Keratinocyte (primary cell): ENCODE data around the gene PRXL2C. TPM values are rescaled to one million over a fixed set of nuclear protein-coding genes. Genes with fewer than 3 reads are reported as not detected.
"Not testable (repeated sequence)": the region's sequence is repeated elsewhere in the genome, so short reads cannot be mapped to it uniquely, and the experiment has no call there.

ENCODE experiments used
- DNase-seq: peaks from one replicate; pipeline ENCODE4 v3.0.0-alpha.2; 2011; ENCODE audit warnings: low read depth, missing footprints, low spot score
- FAIRE-seq: peaks from 2 replicates; lab custom pipeline; 2011; peaks lifted over from hg19 to GRCh38; lab: Jason Lieb, UNC
- H2AFZ ChIP-seq: 2 replicates; pipeline ENCODE4 v1.6.0; 2012; ENCODE audit warnings: low read length, control low read depth, inconsistent platforms; ENCODE audit not compliant: control insufficient read depth
- H3K27ac ChIP-seq: 2 replicates; pipeline ENCODE4 v1.5.1; 2011; ENCODE audit warnings: low read length; ENCODE audit not compliant: control insufficient read depth, insufficient read depth
- H3K27me3 ChIP-seq: 3 replicates; pipeline ENCODE4 v1.6.0; 2011; ENCODE audit warnings: low read length; ENCODE audit not compliant: control insufficient read depth, insufficient read depth; ENCODE audit errors: extremely low read depth
- H3K36me3 ChIP-seq, 2 experiments: 2 replicates in 1 of 2; 3 replicates in 1 of 2; pipeline ENCODE4 v1.5.1; 2011; ENCODE audit warnings: low read length in 2 of 2, mild to moderate bottlenecking in 1 of 2; ENCODE audit not compliant: control insufficient read depth in 2 of 2, insufficient read depth in 2 of 2; ENCODE audit errors: extremely low read depth in 1 of 2
- H3K4me1 ChIP-seq: 3 replicates; pipeline ENCODE4 v1.5.1; 2011; ENCODE audit warnings: low read length; ENCODE audit not compliant: control insufficient read depth, insufficient read depth; ENCODE audit errors: extremely low read depth
- H3K4me2 ChIP-seq: 3 replicates; pipeline ENCODE4 v1.6.0; 2011; ENCODE audit warnings: low read depth, low read length; ENCODE audit not compliant: control insufficient read depth, insufficient read depth; ENCODE audit errors: extremely low read depth
- H3K4me3 ChIP-seq, 3 experiments: fragments of 200-600 bp in 1 of 3; sonication (generic) in 1 of 3; 2 replicates in 2 of 3; 3 replicates in 1 of 3; pipeline ENCODE4 v1.5.1; 2011 to 2016; ENCODE audit warnings: low read length in 3 of 3, mild to moderate bottlenecking in 3 of 3, control low read depth in 2 of 3, inconsistent platforms in 1 of 3, low read depth in 1 of 3, mixed read lengths in 1 of 3, mixed run types in 1 of 3, moderate library complexity in 1 of 3; ENCODE audit not compliant: control insufficient read depth in 2 of 3, insufficient read depth in 2 of 3; ENCODE audit errors: extremely low read depth in 1 of 3
- H3K79me2 ChIP-seq: 2 replicates; pipeline ENCODE4 v1.6.0; 2012; ENCODE audit warnings: low read length; ENCODE audit not compliant: control insufficient read depth, insufficient read depth
- H3K9ac ChIP-seq: 3 replicates; pipeline ENCODE4 v1.6.0; 2011; ENCODE audit warnings: low read length; ENCODE audit not compliant: control insufficient read depth, insufficient read depth; ENCODE audit errors: extremely low read depth
- H3K9me1 ChIP-seq: 3 replicates; pipeline ENCODE4 v1.6.0; 2011; ENCODE audit warnings: low read length; ENCODE audit not compliant: control insufficient read depth, insufficient read depth; ENCODE audit errors: extremely low read depth
- H3K9me3 ChIP-seq: 2 replicates; pipeline ENCODE4 v1.5.1; 2012; ENCODE audit warnings: low read depth, low read length; ENCODE audit not compliant: control insufficient read depth
- H4K20me1 ChIP-seq: 3 replicates; pipeline ENCODE4 v1.6.0; 2011; ENCODE audit warnings: low read length; ENCODE audit not compliant: control insufficient read depth, insufficient read depth; ENCODE audit errors: extremely low read depth
- EZH2 ChIP-seq: IDR thresholded peaks from one replicate; pipeline ENCODE4 v1.6.1; 2012; ENCODE audit warnings: inconsistent platforms, mild to moderate bottlenecking, low read length, moderate library complexity
- dilution Hi-C: fragments of 300-500 bp; cut with MboI; formaldehyde crosslinking; loops from one replicate; pipeline ENCODE4 v1.7.0; 2020; ENCODE audit warnings: low sequenced_read_pairs; ENCODE audit not compliant: extremely low pct_ligation_motif_present
- polyA plus RNA-seq, 5 experiments: library from polyadenylated mRNA; depleted of rRNA in 3 of 5; stranded (reverse) in 3 of 5; stranded (forward) in 1 of 5; unstranded in 1 of 5; fragments of >200 nt; gene quantifications; 1 replicate in 1 of 5; 2 replicates in 3 of 5; 3 replicates in 1 of 5; pipeline versions ENCODE4 v1.2.1 to v1.2.3, GENCODE V29; 2011 to 2012; ENCODE audit warnings: missing spikeins in 2 of 5, low read depth in 1 of 5, low replicate concordance in 1 of 5
- TF ChIP-seq, protein P1 (sequence below), 3 experiments: IDR thresholded peaks in 1 of 3; conservative IDR thresholded peaks in 1 of 3; optimal IDR thresholded peaks in 1 of 3; 2 replicates in 2 of 3; 3 replicates in 1 of 3; pipeline versions ENCODE3 to v1.5.1; 2011; ENCODE audit warnings: low read length in 3 of 3, mild to moderate bottlenecking in 3 of 3, moderate library complexity in 2 of 3, control low read depth in 1 of 3, inconsistent platforms in 1 of 3; ENCODE audit not compliant: insufficient read depth in 2 of 3; ENCODE audit errors: extremely low read depth in 1 of 3

Gene PRXL2C
- polyA plus RNA-seq, 1 donor (not counting 4 experiments of a cell fraction or from before 2014, with no cell fraction given) = 10.1 TPM

DNA sequence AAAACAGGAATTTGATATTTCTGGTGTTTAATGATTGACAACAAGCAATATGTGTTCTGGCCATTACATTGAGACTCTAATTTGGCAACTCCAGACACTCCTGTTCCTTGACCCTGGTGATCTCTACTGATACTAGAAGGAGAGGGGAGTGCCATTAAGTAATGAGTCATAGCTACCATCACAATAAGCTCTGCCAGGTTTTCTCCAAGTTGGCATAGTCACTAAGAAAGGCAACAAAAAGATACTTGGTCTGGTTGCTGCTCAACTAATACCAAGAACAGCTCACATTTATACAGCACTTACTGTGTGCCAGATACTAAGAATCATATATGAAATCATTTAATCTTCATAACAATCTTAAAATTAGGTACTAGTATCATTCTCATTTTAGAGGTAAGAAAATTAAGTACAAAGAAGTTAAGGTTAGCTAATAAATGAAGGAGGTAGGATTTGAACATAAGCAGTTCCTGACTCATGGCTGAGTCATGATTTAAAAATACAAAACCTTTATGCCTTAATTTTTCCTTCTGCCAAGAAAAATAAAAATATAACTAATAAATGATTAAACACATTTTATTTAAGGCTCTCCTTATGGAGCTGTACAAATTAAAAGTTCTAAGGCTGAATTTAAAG is 19.9 kb upstream of the PRXL2C start:
- FAIRE-seq = peak; percentile 71
- no peak for DNase-seq
- dilution Hi-C loops = no loop called here
- no peaks in the 10 kb centered on the region for H3K9me3 ChIP-seq
- peaks cover 15% of the 10 kb centered on the region for H3K4me1 ChIP-seq
- H3K27ac ChIP-seq = peak overlapping the region; percentile 49
- H3K9ac ChIP-seq = no peak overlapping the region
- no peaks in the 10 kb centered on the region for H3K27me3 ChIP-seq
- no peaks in the 10 kb centered on the region for H3K9me1 ChIP-seq
- H2AFZ ChIP-seq = no peak overlapping the region
- peak overlapping the region; percentile 51 for H3K4me2 ChIP-seq
- TF ChIP-seq, protein P1, sequence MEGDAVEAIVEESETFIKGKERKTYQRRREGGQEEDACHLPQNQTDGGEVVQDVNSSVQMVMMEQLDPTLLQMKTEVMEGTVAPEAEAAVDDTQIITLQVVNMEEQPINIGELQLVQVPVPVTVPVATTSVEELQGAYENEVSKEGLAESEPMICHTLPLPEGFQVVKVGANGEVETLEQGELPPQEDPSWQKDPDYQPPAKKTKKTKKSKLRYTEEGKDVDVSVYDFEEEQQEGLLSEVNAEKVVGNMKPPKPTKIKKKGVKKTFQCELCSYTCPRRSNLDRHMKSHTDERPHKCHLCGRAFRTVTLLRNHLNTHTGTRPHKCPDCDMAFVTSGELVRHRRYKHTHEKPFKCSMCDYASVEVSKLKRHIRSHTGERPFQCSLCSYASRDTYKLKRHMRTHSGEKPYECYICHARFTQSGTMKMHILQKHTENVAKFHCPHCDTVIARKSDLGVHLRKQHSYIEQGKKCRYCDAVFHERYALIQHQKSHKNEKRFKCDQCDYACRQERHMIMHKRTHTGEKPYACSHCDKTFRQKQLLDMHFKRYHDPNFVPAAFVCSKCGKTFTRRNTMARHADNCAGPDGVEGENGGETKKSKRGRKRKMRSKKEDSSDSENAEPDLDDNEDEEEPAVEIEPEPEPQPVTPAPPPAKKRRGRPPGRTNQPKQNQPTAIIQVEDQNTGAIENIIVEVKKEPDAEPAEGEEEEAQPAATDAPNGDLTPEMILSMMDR (optimal IDR thresholded peaks at IDR 0.05 in 1 of 3, IDR thresholded peaks at IDR 0.05 in 1 of 3, conservative IDR thresholded peaks at IDR 0.05 in 1 of 3; ENCODE audit: extremely low read depth in 1 of 3, insufficient read depth in 2 of 3, low read length in 3 of 3) = no peak
- TF ChIP-seq EZH2 = no peak
- no peaks in the 10 kb centered on the region for H3K79me2 ChIP-seq
- H3K4me3 ChIP-seq = peak overlapping the region in 1 of 3 experiments; percentile 22
- H3K36me3 ChIP-seq = no peaks in the 10 kb centered on the region
- no peaks in the 10 kb centered on the region for H4K20me1 ChIP-seq

GRCh38 chr9:96673786-96674185 is 18.7 kb upstream of the PRXL2C start:
- DNase-seq, FAIRE-seq, dilution Hi-C loops, H3K4me3 ChIP-seq, H3K9me3 ChIP-seq, H3K9ac ChIP-seq, H4K20me1 ChIP-seq, H3K27ac ChIP-seq, H3K27me3 ChIP-seq, H3K79me2 ChIP-seq, H2AFZ ChIP-seq, H3K4me2 ChIP-seq, H3K36me3 ChIP-seq, H3K9me1 ChIP-seq: not testable (repeated sequence)
- H3K4me1 ChIP-seq = peaks cover 15% of the 10 kb centered on the region
